D341Med (cell line): ENCODE data around the gene COMTD1.

Experiments
- DNase-seq: peaks from one replicate; pipeline ENCODE4 v3.0.0; 2012; ENCODE audit warnings: low spot score

The COMTD1 gene

GRCh38 chr10:75245354-75246250 is 9.8 kb upstream of the COMTD1 start:
- DNase-seq: no peak

- DNase-seq: no peak
Observed at GRCh38 chr10:75244487-75245353, 9.0 kb upstream of the COMTD1 start.

- no peak for DNase-seq
Observed at GRCh38 chr10:75243426-75243825, 7.7 kb upstream of the COMTD1 start.

GRCh38 chr10:75240329-75241076 is 4.7 kb upstream of the COMTD1 start:
- no peak for DNase-seq

GRCh38 chr10:75239096-75239790 is 3.5 kb upstream of the COMTD1 start:
- no peak for DNase-seq

- no peak for DNase-seq
Observed at GRCh38 chr10:75238182-75239095, 2.7 kb upstream of the COMTD1 start.

GRCh38 chr10:75236178-75236825 is 545 bp upstream of the COMTD1 start:
- no peak for DNase-seq

GRCh38 chr10:75234683-75235374 is 928 bp downstream of the COMTD1 start:
- no peak for DNase-seq

GRCh38 chr10:75234017-75234682 is 1.6 kb downstream of the COMTD1 start:
- peak; percentile 88 for DNase-seq

GRCh38 chr10:75233444-75234016 is 2.2 kb downstream of the COMTD1 start:
- DNase-seq: no peak

GRCh38 chr10:75231672-75232581 is 3.8 kb downstream of the COMTD1 start:
- no peak for DNase-seq

GRCh38 chr10:75230600-75231038 is 5.1 kb downstream of the COMTD1 start:
- peak; percentile 66 for DNase-seq

GRCh38 chr10:75229971-75230370 is 5.8 kb downstream of the COMTD1 start:
- no peak for DNase-seq

- no peak for DNase-seq
Observed at GRCh38 chr10:75228834-75229233, 6.9 kb downstream of the COMTD1 start.

GRCh38 chr10:75228278-75228677 is 7.5 kb downstream of the COMTD1 start:
- DNase-seq: no peak

GRCh38 chr10:75226656-75227055 is 9.1 kb downstream of the COMTD1 start:
- DNase-seq: no peak

- no peak for DNase-seq
Observed at GRCh38 chr10:75226095-75226494, 9.7 kb downstream of the COMTD1 start.
